Measurements from ENCODE around the gene DDX41. TPM values are rescaled to one million over a fixed set of nuclear protein-coding genes. Genes with fewer than 3 reads are reported as not detected.

Gene DDX41
- total and polyA plus RNA-seq, 2 of the 13 experiments (the other 11 are each of a cell fraction or from before 2014, with no cell fraction given), result 62.8 to 105 TPM

DNA sequence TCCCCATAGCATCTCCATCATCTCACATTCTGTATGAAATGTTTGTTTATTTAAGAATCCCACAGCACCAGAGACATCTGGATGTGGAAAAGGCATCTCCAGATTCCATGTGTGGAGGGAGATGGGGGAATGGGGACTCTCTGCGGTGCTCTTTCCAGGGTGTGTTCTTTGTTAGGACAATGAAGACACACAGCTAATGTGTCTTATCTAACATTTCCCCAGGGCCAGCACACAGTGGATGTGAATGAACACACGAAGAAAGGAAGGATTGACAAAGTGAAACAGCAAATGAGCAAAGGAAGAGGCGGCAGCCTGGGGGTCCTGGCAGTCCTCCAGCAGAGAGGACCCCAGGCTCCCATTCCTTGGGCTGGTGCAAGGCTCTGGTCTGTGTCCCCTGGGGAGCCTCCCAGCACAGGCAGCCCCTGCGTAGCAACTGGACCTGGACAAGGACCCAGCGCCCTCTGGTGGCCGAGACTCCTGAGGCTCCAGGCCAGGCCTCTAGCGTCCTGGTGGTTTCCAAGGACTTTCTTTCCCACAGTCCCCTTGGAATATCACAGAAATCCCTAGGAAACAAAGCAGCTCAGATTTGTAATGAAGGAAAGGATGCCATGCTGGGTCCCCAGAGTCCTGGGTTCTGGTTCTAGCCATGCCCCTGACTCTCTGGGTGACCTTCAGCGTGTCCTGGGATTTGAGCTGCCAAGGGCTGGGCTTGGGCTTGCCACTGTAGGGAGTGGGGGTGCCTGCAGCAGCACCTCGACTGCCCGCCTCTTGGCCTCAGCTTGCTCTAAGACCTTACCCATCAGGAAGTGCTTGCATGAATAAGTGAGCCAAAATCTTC lies 15.9 kb downstream of the DDX41 start (continued):
- TF ChIP-seq, protein P1, sequence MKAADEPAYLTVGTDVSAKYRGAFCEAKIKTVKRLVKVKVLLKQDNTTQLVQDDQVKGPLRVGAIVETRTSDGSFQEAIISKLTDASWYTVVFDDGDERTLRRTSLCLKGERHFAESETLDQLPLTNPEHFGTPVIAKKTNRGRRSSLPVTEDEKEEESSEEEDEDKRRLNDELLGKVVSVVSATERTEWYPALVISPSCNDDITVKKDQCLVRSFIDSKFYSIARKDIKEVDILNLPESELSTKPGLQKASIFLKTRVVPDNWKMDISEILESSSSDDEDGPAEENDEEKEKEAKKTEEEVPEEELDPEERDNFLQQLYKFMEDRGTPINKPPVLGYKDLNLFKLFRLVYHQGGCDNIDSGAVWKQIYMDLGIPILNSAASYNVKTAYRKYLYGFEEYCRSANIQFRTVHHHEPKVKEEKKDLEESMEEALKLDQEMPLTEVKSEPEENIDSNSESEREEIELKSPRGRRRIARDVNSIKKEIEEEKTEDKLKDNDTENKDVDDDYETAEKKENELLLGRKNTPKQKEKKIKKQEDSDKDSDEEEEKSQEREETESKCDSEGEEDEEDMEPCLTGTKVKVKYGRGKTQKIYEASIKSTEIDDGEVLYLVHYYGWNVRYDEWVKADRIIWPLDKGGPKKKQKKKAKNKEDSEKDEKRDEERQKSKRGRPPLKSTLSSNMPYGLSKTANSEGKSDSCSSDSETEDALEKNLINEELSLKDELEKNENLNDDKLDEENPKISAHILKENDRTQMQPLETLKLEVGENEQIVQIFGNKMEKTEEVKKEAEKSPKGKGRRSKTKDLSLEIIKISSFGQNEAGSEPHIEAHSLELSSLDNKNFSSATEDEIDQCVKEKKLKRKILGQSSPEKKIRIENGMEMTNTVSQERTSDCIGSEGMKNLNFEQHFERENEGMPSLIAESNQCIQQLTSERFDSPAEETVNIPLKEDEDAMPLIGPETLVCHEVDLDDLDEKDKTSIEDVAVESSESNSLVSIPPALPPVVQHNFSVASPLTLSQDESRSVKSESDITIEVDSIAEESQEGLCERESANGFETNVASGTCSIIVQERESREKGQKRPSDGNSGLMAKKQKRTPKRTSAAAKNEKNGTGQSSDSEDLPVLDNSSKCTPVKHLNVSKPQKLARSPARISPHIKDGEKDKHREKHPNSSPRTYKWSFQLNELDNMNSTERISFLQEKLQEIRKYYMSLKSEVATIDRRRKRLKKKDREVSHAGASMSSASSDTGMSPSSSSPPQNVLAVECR (CRISPR knock-in tag; IDR thresholded peaks at IDR 0.05; ENCODE audit: borderline replicate concordance), result no peak; the same call in 1 of the 2 replicates
- TF ChIP-seq FOXC1 (CRISPR knock-in tag; IDR thresholded peaks at IDR 0.05; ENCODE audit: borderline replicate concordance), result no peak
- TF ChIP-seq, protein P2, sequence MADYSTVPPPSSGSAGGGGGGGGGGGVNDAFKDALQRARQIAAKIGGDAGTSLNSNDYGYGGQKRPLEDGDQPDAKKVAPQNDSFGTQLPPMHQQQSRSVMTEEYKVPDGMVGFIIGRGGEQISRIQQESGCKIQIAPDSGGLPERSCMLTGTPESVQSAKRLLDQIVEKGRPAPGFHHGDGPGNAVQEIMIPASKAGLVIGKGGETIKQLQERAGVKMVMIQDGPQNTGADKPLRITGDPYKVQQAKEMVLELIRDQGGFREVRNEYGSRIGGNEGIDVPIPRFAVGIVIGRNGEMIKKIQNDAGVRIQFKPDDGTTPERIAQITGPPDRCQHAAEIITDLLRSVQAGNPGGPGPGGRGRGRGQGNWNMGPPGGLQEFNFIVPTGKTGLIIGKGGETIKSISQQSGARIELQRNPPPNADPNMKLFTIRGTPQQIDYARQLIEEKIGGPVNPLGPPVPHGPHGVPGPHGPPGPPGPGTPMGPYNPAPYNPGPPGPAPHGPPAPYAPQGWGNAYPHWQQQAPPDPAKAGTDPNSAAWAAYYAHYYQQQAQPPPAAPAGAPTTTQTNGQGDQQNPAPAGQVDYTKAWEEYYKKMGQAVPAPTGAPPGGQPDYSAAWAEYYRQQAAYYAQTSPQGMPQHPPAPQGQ (CRISPR knock-in tag; IDR thresholded peaks at IDR 0.05; ENCODE audit: borderline replicate concordance), result no peak
- no peak for TF ChIP-seq PCBP2 (optimal IDR thresholded peaks at IDR 0.05; ENCODE audit: low read depth, low read length, poor library complexity, severe bottlenecking)
- TF ChIP-seq NFKBIZ (CRISPR knock-in tag; IDR thresholded peaks at IDR 0.05), result no peak
- no peak for TF ChIP-seq ZNF746 (CRISPR knock-in tag; IDR thresholded peaks at IDR 0.05)
- TF ChIP-seq ZNF572 (CRISPR knock-in tag; IDR thresholded peaks at IDR 0.05), result no peak
- no peak for TF ChIP-seq EEA1 (CRISPR knock-in tag; IDR thresholded peaks at IDR 0.05; ENCODE audit: borderline replicate concordance)
- TF ChIP-seq KLF9 (CRISPR knock-in tag; IDR thresholded peaks at IDR 0.05; ENCODE audit: low read depth), result no peak
- no peak for TF ChIP-seq GTF2F1 (IDR thresholded peaks at IDR 0.05; ENCODE audit: low read length)
- TF ChIP-seq ONECUT2 (CRISPR knock-in tag; IDR thresholded peaks at IDR 0.05), result no peak
- 0 out of 2 replicates have a peak, but pooled peaks have one; percentile 18 for TF ChIP-seq ZNF350 (CRISPR knock-in tag; IDR thresholded peaks at IDR 0.05; ENCODE audit: borderline replicate concordance, low read depth)
- TF ChIP-seq FOSL2 (CRISPR knock-in tag; IDR thresholded peaks at IDR 0.05), result 0 out of 2 replicates have a peak, but pooled peaks have one; percentile 8
- TF ChIP-seq STAT5B (CRISPR knock-in tag; IDR thresholded peaks at IDR 0.05), result no peak
- no peak for TF ChIP-seq TBP (CRISPR knock-in tag; IDR thresholded peaks at IDR 0.05)
- TF ChIP-seq ZNF652 (CRISPR knock-in tag; IDR thresholded peaks at IDR 0.05; ENCODE audit: borderline replicate concordance, low read depth), result no peak
- TF ChIP-seq POGZ (CRISPR knock-in tag; IDR thresholded peaks at IDR 0.05), result no peak
- TF ChIP-seq, protein P3, sequence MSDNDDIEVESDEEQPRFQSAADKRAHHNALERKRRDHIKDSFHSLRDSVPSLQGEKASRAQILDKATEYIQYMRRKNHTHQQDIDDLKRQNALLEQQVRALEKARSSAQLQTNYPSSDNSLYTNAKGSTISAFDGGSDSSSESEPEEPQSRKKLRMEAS (IDR thresholded peaks at IDR 0.05), result no peak
- no peak for TF ChIP-seq CBX1 (IDR thresholded peaks at IDR 0.05; ENCODE audit: low read depth)
- TF ChIP-seq, protein P4, sequence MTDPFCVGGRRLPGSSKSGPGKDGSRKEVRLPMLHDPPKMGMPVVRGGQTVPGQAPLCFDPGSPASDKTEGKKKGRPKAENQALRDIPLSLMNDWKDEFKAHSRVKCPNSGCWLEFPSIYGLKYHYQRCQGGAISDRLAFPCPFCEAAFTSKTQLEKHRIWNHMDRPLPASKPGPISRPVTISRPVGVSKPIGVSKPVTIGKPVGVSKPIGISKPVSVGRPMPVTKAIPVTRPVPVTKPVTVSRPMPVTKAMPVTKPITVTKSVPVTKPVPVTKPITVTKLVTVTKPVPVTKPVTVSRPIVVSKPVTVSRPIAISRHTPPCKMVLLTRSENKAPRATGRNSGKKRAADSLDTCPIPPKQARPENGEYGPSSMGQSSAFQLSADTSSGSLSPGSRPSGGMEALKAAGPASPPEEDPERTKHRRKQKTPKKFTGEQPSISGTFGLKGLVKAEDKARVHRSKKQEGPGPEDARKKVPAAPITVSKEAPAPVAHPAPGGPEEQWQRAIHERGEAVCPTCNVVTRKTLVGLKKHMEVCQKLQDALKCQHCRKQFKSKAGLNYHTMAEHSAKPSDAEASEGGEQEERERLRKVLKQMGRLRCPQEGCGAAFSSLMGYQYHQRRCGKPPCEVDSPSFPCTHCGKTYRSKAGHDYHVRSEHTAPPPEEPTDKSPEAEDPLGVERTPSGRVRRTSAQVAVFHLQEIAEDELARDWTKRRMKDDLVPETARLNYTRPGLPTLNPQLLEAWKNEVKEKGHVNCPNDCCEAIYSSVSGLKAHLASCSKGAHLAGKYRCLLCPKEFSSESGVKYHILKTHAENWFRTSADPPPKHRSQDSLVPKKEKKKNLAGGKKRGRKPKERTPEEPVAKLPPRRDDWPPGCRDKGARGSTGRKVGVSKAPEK (CRISPR knock-in tag; IDR thresholded peaks at IDR 0.05; ENCODE audit: borderline replicate concordance), result no peak

Data from HepG2 (cell line).